GM18505 (cell line): ENCODE results near the gene TTC23.
"Not testable (repeated sequence)": the region's sequence is repeated elsewhere in the genome, so short reads cannot be mapped to it uniquely, and the experiment has no call there.

Source experiments
- ATAC-seq: cut with Tn5 transposase; IDR thresholded peaks from one replicate; pipeline ENCODE4 v1.9.1; 2021; ENCODE audit not compliant: unreplicated experiment
- POLR2A ChIP-seq: IDR thresholded peaks from 4 replicates; pipeline ENCODE4 v1.6.1; 2011; ENCODE audit warnings: borderline replicate concordance; ENCODE audit not compliant: insufficient read depth, insufficient read length; ENCODE audit errors: extremely low read depth

TTC23 gene

GRCh38 chr15:99197856-99198255 is 51.5 kb downstream of the TTC23 start:
- no peak for TF ChIP-seq POLR2A
- ATAC-seq: no peak

GRCh38 chr15:99192181-99192580 is 57.2 kb downstream of the TTC23 start:
- not testable (repeated sequence) for ATAC-seq

GRCh38 chr15:99187936-99188335 is 61.4 kb downstream of the TTC23 start:
- TF ChIP-seq POLR2A: no peak
- no peak for ATAC-seq

GRCh38 chr15:99185414-99186130 is 63.8 kb downstream of the TTC23 start:
- no peak for TF ChIP-seq POLR2A

GRCh38 chr15:99182791-99183190 is 66.6 kb downstream of the TTC23 start:
- ATAC-seq: no peak
- TF ChIP-seq POLR2A: no peak

More at GRCh38 chr15:99185414-99186130, 63.8 kb downstream of the TTC23 start:
- no peak for ATAC-seq

GRCh38 chr15:99181545-99181971 is 67.8 kb downstream of the TTC23 start:
- TF ChIP-seq POLR2A: no peak
- no peak for ATAC-seq

DNA sequence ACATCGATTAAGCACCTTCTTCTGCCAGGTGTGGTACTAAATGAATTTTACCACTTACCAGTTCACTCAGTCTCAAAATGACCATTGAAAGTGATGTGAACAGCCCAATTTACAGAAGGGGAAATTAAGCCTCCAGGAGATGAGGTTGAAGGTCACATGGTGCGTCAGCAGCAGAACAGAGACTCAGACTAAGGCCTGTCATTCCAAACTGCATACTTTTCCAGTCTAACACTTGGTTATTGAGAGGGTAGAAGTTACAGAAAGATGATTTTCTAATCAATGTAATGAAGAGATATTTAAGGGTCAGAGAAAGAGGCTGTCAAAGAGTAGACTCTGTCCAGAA is 68.4 kb downstream of the TTC23 start:
- ATAC-seq: no peak
- TF ChIP-seq POLR2A: no peak

GRCh38 chr15:99180086-99180963 is 69.1 kb downstream of the TTC23 start:
- no peak for TF ChIP-seq POLR2A
- no peak for ATAC-seq

GRCh38 chr15:99177679-99178078 is 71.7 kb downstream of the TTC23 start:
- TF ChIP-seq POLR2A: no peak
- no peak for ATAC-seq

DNA sequence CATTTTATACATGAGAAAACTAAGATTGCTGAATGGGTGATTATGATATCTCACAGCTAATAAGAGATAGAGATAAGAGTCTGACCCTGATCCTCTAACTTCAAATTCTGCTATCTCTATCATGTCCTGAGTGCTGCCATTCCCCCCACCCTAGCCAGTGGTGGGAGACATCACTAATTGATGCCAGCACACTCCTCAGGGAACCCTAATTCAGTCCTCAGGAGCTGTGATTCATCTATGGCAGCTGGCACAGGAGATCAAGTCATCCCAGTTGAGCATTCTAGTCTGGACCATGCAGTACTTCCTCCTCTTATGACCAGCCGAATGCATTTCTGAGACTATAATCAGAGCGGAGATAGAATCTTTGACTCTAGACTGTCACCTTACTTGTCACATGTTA is 72.6 kb downstream of the TTC23 start:
- TF ChIP-seq POLR2A: no peak
- no peak for ATAC-seq

DNA sequence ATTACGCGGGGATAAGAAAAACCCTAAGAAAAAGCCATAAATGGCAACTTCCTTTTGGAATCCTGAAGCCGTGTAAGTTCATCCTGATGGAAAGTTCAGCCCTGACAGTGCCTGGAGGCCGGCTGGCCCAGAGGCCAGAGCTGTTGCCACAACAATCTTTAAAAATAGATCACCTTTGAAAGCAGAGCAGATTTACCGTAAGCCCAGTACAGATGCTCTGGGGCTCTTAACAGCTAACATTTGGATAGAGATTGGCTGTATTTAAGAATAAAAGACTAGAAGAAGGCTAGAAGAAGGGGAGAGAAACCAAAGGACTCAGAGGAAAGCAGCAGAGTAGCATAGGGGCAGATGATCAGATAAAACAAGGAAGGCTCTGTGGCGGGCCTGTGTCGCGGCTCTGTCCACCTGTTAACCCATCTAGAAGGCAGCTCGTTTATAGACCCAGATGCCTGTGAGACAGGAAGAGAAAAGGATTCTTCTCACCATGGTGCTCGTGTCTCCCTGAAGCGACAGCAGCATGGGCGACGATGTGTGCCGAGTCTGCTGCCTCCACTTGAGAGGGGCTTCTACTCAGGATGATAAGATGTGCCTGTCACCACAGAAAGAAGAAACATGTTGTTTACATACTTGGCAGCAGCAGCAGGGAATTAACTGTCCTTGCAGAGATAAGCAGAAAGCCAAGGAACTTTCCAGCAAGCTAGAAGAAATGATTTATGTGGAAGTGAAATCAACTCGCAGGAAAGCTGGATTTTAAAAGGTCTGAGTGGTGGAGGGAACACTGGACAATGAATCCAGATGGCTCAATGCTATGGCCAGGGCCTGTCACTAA is 74.6 kb downstream of the TTC23 start:
- no peak for ATAC-seq
- TF ChIP-seq POLR2A: no peak

DNA sequence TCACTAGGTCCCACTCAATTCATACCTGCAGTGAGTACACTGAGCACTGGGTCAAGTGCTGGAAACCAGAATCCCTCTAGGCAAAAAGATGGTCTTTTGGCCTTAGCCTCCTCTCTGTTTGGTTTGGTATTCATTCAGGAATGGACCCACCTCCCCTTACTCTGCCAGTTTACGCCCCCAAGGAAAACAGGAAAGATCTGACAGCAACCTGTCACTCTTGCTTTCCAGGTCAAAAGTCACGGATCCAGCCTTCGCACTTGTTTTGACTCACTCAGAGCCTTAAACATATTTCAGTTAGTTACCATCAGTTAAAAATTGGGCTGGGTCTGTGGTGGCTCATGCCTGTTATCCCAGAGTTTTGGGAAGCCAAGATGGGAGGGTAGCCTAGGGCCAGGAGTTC is 76.4 kb downstream of the TTC23 start:
- TF ChIP-seq POLR2A: no peak
- ATAC-seq: no peak

DNA sequence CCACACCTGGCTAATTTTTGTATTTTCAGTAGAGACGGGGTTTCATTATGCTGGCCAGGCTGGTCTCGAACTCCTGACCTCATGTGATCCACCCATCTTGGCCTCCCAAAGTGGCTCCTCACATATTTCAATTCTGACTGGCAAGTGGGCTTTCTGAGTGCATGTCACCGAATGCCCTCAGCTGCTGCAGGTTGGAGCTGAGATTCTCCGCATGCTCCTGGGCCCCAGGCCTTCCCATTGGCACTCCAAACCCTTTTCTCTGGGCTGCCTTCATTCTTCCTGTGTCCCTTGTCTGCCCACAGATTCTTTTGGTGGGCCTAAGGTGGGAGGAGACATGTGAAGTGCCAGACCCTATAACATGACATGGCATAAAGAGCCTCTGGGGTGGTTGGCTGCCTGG is 77.2 kb downstream of the TTC23 start:
- ATAC-seq: no peak
- TF ChIP-seq POLR2A: no peak
